HG03196 (cell line): ENCODE results near the gene TWIST2.

Experiments used
- ATAC-seq: cut with Tn5 transposase; IDR thresholded peaks from one replicate; pipeline ENCODE4 v1.9.1; 2021; ENCODE audit not compliant: unreplicated experiment

Gene TWIST2

GRCh38 chr2:238888781-238889180 lies 40.9 kb downstream of the TWIST2 start:
- no peak for ATAC-seq

GRCh38 chr2:238890131-238890530 lies 42.2 kb downstream of the TWIST2 start:
- ATAC-seq: no peak

- ATAC-seq: no peak
These were observed 43.0 kb downstream of the TWIST2 start for GRCh38 chr2:238890618-238891456.

- ATAC-seq: no peak
These were observed 43.7 kb downstream of the TWIST2 start for GRCh38 chr2:238891457-238892203.

GRCh38 chr2:238892204-238892500 lies 44.3 kb downstream of the TWIST2 start:
- ATAC-seq: no peak

- ATAC-seq: no peak
These were observed 44.9 kb downstream of the TWIST2 start for GRCh38 chr2:238892796-238893195.

GRCh38 chr2:238893349-238894000 lies 45.6 kb downstream of the TWIST2 start:
- ATAC-seq: no peak

- no peak for ATAC-seq
These were observed 46.5 kb downstream of the TWIST2 start for GRCh38 chr2:238894226-238894949.

- no peak for ATAC-seq
These were observed 47.0 kb downstream of the TWIST2 start for GRCh38 chr2:238894950-238895298.

GRCh38 chr2:238895361-238895882 lies 47.5 kb downstream of the TWIST2 start:
- no peak for ATAC-seq

- no peak for ATAC-seq
These were observed 48.2 kb downstream of the TWIST2 start for GRCh38 chr2:238895891-238896600.

GRCh38 chr2:238896641-238897040 lies 48.8 kb downstream of the TWIST2 start:
- ATAC-seq: no peak

GRCh38 chr2:238897122-238897880 lies 49.4 kb downstream of the TWIST2 start:
- ATAC-seq: no peak

- no peak for ATAC-seq
These were observed 50.0 kb downstream of the TWIST2 start for GRCh38 chr2:238897911-238898311.

- ATAC-seq: no peak
These were observed 50.8 kb downstream of the TWIST2 start for GRCh38 chr2:238898534-238899281.

- ATAC-seq: no peak
These were observed 51.5 kb downstream of the TWIST2 start for GRCh38 chr2:238899386-238899785.

GRCh38 chr2:238900511-238900910 lies 52.6 kb downstream of the TWIST2 start:
- no peak for ATAC-seq

GRCh38 chr2:238901461-238902057 lies 53.7 kb downstream of the TWIST2 start:
- no peak for ATAC-seq

GRCh38 chr2:238902285-238902684 lies 54.4 kb downstream of the TWIST2 start:
- no peak for ATAC-seq
